NCI-H2196 treated with DMSO at 0.1 percent for 48 hours (cell line): ENCODE data around the gene PODXL2.
"Not testable (repeated sequence)": the region's sequence is repeated elsewhere in the genome, so short reads cannot be mapped to it uniquely, and the experiment has no call there.

Experiments
- DNase-seq: peaks from one replicate; lab custom pipeline; 2025; ENCODE audit not compliant: unreplicated experiment; lab: John Stamatoyannopoulos, UW

Gene PODXL2

DNA sequence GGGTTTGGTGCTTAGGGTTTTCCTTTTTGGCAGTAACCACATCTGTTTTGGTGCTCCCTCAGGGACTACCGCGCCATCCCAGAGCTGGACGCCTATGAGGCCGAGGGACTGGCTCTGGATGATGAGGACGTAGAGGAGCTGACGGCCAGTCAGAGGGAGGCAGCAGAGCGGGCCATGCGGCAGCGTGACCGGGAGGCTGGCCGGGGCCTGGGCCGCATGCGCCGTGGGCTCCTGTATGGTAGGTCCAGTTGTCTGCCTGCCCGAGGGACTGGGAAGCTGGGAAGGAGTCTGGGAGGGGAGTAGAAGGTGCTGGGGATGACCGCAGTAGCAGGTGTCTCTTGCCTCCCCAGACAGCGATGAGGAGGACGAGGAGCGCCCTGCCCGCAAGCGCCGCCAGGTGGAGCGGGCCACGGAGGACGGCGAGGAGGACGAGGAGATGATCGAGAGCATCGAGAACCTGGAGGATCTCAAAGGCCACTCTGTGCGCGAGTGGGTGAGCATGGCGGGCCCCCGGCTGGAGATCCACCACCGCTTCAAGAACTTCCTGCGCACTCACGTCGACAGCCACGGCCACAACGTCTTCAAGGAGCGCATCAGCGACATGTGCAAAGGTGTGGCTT, 24.3 kb upstream of the PODXL2 start:
- no peak for DNase-seq

DNA sequence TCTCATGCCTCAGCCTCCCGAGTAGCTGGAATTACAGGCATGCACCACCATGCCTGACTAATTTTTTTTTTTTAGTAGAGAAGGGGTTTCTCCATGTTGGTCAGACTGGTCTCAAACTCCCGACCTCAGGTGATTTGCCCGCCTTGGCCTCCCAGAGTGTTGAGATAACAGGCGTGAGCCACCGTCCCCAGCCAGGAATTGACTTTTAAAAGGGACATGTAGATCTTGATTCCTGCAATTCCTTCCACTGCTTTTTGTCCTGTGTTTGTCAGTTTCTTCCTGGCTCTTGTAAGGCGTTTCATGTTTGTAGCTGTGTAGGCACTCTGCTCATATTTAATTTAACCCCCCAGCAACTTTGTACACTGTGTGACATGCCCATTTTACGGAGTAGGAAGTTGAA, 23.4 kb upstream of the PODXL2 start:
- not testable (repeated sequence) for DNase-seq

DNA sequence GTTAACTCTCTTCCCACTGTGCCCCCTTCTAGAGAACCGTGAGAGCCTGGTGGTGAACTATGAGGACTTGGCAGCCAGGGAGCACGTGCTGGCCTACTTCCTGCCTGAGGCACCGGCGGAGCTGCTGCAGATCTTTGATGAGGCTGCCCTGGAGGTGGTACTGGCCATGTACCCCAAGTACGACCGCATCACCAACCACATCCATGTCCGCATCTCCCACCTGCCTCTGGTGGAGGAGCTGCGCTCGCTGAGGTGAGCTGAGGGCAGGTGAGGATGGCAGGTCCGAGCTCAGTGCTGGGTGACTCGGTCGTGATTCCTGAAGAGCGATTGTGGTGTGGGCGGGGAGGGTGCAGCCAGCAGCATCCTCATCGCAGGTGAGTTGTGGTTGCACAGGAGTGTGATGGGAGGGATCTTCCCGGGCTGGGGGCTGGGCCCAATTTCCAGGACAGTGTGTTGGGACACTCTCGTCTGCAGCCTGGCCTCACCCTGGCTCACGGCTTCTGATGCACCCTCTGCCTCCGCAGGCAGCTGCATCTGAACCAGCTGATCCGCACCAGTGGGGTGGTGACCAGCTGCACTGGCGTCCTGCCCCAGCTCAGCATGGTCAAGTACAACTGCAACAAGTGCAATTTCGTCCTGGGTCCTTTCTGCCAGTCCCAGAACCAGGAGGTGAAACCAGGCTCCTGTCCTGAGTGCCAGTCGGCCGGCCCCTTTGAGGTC, 22.7 kb upstream of the PODXL2 start:
- DNase-seq: no peak

DNA sequence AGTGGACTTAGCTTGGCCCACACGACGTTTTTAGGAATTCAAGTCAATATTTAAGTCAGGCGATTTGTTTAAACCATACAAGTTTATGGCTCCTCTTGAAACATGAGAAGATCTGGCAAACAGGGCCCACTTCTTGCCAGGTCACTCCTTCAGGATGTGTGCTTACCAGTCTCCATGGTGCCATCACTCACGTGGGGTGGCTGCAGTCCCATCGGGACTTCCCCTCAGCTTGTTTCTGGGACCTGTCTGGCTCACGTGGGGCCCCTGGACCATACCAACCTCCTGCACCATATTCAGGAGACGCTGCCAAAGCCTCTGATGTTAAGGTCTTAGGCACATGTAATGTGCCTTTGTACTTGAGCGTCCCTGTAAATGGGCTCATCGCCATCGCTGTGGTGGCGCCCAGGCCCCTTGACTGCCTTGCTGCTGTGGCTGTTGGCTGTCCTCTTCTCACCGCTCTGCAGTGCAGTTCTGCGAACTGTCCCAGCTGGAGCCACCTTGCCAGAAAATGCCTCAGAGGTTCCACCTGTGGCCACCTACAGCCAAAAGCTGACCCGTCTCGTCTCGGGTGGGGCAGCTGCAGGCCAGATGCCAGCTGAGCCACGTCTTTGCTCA, 21.9 kb upstream of the PODXL2 start:
- peak; percentile 91 for DNase-seq

DNA sequence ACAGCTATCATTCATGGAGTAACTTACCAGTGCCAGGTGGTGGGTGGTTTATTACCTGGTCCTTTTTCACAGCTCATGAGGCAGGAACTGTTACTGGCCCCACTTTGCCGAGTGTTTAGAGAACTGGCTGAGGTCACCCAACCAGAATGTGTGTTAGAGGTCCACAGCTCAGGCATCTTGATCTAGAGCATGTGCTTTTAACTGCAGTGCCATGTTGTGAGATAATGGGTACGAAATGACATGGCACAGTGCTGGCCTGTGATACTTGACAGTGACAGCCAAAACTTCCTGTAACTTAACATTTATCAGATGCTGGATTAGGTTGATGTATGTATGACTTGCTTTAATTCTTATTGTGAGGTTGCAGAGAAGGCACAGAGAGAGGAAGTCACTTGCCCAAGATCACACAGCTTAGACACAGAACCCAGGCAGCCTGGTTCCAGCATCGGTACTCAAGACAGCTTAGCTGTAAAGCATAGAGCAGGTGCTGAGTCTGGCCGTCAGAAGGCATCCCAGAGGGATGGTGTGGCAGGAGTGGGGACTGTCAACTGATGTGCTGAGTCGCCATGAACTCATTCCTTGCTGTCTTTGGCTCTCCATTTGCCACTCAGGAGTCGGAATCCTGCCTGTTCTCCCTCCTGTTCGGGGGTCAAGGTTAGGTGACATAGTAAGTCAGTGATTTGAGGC, 21.2 kb upstream of the PODXL2 start:
- no peak for DNase-seq

DNA sequence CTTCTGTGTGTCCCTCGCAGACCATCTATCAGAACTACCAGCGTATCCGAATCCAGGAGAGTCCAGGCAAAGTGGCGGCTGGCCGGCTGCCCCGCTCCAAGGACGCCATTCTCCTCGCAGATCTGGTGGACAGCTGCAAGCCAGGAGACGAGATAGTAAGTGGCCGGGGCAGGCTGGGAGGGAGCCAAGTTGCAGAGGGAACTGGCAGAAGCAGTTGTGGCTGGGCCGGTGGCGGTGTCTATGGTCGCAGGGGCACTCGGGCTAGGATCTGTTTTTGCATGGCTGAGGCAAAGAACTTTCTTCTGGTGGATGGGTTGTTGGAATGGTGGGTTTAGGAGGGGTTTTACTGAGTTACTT, 20.6 kb upstream of the PODXL2 start:
- no peak for DNase-seq

DNA sequence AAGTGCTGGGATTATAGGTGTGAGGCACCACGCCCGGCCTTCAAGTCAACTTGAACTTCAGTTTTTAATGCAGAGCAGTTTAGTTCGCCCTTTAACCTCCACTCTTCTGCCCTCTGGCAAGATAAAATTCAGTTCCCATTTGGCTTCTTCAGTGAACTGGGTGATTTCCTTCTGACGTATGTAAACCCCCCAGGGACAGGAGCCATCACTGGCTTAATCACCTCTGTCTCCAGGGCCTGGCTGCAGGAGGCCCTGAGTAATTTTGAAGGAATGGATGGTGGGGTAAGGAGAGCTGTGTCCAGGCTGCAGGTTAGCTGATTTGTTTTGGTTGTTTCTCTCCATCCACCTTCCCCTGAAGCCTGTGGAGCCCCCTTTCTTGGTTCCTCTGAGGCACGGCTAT, 18.9 kb upstream of the PODXL2 start:
- no peak for DNase-seq

DNA sequence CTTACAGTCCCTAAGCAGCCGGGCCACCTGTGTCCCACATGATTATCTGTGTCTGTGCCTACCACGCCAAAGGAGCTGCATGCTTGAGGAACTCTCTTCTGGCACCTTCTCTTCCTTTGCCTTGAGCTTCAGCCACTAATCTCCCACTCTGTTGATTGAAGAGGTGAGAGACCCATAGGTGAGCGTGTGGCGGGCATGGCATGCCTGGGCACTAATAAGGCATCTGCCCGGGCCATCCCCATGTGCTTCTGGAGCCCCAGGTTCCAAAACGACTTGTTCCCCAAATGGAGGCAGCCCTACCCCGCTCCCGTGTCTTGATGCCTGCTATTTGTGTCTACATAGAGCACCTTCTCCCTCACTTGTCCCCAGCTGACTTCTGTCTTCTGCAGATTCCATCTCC, 17.7 kb upstream of the PODXL2 start:
- DNase-seq: no peak

DNA sequence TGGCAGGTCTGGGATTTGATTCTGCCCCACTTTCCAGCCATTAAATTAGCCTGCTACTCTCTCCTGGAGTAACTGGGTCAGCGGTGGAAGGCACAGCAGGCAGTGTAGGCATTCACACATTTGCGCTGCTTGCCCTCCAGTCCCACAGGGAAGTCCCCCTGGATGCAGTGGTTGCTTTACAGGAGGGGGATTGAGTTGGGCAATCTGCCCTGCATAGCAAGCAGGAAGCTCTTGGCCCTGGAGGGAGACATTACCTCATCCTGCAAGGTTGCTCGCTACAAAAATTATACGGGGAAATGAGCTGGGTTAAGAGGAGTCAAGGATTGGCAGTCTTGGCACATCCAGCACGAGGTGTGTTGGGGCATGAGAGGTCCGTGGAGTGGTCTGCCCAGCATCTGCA, 16.0 kb upstream of the PODXL2 start:
- DNase-seq: peak; percentile 76

DNA sequence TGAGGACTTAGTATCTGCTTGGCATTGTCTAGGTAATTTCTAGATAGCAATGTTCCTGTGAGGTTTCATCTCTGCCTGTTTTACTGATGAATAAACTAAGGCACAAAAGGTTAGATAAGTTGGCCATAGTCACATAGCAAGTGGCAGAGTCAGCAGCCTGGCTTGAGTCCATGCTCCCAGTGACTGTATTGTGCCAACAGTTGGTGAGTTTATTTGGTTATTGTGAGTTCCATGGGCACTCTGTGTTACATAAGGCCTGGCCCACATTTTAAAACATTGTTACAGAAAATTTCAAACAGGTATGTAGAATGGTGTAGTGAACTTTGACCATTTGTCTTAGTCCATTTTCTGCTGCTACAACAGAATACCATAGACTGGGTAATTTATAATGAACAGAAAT, 15.6 kb upstream of the PODXL2 start:
- DNase-seq: peak; percentile 72

DNA sequence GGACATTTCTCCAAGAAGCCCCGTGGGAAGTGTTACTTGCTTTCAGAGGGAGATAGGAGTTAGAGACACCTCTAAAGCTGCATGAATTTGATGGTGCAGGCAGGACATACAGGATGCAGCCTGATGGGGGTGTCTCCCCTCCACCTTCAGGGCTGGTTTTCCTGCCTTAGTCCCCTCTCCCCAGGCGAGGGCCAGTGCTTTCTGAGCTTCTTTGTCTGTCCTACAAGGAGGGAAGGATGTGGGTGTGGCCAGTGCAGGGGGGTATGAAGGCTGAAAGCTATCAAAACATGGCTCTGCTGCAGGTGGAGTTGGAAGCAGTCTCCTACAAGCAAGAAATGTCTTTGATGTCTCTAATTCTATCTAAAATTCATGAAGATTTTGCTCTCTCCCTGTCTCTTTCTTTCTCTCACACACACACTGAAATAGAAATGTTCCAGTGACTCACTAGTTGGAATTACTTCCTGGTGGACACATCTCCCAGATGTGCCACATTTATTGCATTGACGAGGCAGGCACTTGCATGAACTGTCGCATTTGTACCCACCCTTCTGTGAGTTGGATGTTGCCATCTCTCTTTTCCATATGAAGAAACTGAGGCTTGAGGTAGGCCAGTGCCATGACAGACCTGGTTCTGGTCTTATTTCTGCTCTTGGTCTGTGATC, 13.9 kb upstream of the PODXL2 start:
- DNase-seq: no peak

DNA sequence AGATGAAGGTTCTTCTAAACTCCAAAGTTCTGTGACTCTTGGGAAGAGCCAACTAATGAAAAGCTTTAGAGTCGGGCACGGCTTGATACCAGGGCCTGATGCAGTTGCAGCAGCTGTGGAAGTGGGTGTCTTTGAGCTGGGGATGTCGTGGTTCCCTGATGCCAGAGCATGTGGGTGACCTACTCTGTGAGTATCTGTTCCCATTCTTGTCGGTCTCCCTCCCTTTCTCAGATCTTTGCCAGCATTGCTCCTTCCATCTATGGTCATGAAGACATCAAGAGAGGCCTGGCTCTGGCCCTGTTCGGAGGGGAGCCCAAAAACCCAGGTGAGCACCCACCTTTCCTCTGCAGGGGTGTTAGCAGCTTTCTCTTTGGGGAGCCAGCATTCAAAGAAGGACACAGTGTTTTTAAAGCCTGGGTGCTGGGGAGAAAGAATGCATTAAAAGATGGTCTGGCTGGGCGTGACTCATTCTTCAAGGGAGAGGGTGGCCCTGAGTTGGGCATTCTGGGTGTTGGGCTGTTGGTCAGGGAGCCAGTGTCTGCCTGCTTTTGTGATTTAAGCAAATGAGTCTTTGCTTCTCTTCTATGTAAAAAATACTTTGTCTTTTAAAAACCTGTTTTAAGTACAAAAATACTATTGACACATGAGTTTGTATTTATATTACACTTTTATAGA, 13.2 kb upstream of the PODXL2 start:
- DNase-seq: no peak

DNA sequence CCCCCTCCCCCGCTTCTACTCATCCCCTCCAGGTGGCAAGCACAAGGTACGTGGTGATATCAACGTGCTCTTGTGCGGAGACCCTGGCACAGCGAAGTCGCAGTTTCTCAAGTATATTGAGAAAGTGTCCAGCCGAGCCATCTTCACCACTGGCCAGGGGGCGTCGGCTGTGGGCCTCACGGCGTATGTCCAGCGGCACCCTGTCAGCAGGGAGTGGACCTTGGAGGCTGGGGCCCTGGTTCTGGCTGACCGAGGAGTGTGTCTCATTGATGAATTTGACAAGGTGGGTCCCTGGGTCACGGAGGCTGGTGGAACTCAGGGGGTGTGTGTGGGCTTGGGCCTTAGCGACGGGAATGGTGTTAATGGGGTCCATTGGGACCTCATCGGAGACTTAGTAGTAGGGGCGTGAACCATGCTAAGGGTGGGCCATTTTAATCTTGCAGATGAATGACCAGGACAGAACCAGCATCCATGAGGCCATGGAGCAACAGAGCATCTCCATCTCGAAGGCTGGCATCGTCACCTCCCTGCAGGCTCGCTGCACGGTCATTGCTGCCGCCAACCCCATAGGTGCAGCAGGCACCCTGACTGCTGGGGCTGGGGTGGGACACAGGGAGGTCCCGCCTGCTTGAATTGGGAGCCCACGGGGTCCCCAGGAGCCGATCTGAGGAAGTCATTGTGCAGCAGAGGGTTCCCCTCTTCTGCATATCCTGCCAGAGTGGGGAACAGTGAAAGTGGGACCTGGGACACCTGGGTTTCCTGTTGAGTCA, 12.0 kb upstream of the PODXL2 start:
- DNase-seq: no peak

DNA sequence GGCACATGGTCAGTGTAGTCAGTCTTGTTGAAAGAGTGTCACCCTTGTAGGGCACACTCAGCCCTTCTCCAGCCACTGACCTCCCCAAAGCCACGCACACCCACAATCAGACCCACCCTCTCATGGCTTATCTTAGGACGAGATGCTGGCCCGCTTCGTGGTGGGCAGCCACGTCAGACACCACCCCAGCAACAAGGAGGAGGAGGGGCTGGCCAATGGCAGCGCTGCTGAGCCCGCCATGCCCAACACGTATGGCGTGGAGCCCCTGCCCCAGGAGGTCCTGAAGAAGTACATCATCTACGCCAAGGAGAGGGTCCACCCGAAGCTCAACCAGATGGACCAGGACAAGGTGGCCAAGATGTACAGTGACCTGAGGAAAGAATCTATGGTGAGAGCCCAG, 10.1 kb upstream of the PODXL2 start:
- no peak for DNase-seq

DNA sequence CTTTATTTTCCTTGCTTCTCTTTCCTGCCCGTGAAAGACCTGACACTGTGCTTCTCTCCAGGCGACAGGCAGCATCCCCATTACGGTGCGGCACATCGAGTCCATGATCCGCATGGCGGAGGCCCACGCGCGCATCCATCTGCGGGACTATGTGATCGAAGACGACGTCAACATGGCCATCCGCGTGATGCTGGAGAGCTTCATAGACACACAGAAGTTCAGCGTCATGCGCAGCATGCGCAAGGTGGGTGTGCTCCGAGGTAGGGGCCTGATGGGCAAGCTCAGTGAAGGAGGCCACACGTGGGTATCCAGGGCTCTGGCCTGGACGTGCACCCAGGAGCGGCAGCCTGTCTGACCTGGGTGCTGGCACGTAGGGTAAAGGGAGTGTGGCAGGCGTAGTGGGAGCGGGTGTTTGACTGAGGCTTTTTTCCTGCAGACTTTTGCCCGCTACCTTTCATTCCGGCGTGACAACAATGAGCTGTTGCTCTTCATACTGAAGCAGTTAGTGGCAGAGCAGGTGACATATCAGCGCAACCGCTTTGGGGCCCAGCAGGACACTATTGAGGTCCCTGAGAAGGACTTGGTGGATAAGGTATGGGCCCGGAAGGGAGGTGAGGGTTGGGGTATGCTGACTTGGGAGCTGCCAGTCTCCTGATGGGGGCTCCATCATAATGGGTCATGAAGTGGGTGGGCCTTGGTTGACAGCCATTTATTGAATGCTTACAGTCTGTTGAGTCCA, 8.2 kb upstream of the PODXL2 start:
- no peak for DNase-seq

DNA sequence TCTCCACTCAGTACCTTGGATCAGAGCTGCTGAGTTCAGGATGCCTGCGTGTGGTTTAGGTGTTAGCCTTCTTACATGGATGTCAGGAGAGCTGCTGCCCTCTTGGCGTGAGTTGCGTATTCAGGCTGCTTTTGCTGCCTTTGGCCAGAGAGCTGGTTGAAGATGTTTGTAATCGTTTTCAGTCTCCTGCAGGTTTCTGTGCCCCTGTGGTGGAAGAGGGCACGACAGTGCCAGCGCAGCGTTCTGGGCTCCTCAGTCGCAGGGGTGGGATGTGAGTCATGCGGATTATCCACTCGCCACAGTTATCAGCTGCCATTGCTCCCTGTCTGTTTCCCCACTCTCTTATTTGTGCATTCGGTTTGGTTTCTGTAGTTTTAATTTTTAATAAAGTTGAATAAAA, 7.0 kb upstream of the PODXL2 start:
- DNase-seq: no peak

DNA sequence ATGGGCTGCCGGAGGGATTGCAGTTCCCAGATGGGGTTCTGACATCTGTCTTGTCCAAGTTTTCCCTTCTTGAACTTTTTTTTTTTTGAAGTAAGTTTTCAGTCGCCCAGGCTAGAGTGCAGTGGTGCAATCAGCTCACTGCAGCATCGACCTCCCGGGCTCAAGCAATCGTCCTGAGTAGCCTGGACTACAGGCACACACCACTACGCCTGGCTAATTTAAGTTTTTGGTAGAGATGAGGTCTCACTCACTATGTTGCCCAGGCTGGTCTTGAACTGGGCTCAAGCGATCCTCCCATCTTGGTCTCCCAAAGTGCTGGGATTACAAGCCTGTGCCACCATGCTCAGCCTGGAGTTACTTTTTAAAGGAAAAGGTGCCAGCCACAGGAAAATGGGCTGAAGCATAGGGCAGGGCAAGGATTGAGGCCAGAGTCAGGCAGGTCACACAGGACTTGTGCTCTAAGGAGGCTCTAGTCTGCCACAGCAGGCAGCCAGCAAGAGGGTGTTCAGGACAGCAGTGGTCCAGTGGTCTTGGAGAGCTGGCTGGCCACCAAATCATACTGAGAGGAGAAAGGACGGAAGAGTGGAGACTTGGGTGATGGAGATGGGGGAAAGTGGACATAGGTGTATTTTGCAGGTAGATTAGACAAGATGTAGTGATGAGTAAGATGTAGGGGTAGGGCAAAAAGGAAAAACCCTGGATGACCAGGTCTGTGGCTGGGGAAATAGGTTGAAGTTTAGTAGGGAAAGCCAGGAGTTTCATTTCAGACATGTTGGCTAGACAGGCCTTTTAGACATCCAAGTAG, 6.0 kb upstream of the PODXL2 start:
- DNase-seq: no peak

DNA sequence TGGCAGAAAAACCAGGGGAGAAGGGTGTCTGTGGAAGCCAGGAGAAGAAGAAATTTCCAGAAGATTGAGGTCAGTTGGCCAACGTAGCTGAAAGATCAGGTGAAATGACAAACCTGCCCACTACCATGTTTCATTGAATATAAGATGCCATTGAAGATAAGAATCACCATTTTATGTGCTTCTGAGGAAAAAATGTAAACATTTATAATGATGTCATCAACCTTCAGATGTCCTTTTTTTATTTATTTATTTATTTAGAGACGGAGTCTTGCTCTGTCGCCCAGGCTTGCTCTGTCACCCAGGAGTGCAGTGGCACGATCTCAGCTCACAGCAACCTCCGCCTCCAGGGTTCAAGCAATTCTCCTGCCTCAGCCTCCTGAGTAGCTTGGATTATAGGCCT, 4.9 kb upstream of the PODXL2 start:
- no peak for DNase-seq

DNA sequence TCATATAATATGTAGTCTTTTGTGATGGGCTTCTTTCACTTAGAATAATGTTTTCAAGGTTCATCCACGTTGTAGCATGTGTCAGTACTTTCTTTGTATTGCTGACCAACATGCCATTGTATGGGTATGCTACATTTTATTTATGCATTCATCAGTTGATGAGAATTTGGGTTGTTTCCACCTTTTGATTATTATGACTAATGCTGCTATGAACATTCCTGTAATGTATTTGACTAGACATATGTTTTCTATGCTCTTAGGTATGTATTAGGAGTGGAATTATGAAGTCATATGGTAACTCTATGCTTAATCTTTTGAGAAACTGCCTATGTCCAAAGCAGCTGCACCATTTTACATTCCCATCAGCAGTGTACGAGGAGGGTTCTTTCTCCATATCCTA, 3.2 kb upstream of the PODXL2 start:
- no peak for DNase-seq
